GM12892 (cell line): ENCODE data around the gene MIF.
"Not testable (repeated sequence)": the region's sequence is repeated elsewhere in the genome, so short reads cannot be mapped to it uniquely, and the experiment has no call there.

Experiments
- DNase-seq: peaks from one replicate; pipeline ENCODE4 v3.0.0; 2011; ENCODE audit not compliant: insufficient read length
- FAIRE-seq: peaks from 2 replicates; lab custom pipeline; 2011; peaks lifted over from hg19 to GRCh38; lab: Jason Lieb, UNC
- POLR2A ChIP-seq: IDR thresholded peaks from 2 replicates; pipeline ENCODE4 v1.6.1; 2011; ENCODE audit warnings: low read depth, low read length, control low read depth
- POLR2AphosphoS5 ChIP-seq: IDR thresholded peaks from 2 replicates; pipeline ENCODE4 v1.6.1; 2011; ENCODE audit warnings: low read depth, low read length, control low read depth
- TAF1 ChIP-seq: IDR thresholded peaks from 2 replicates; pipeline ENCODE4 v1.6.1; 2011; ENCODE audit warnings: low read depth, mild to moderate bottlenecking, control low read depth, low read length, borderline replicate concordance

The MIF gene

GRCh38 chr22:23908587-23909205 lies 14.5 kb downstream of the MIF start:
- TF ChIP-seq TAF1 (no peak), POLR2AphosphoS5 (no peak), POLR2A (no peak)
- DNase-seq (no peak), FAIRE-seq (no peak)

- FAIRE-seq, result no peak
- TF ChIP-seq POLR2A (no peak), TAF1 (no peak), POLR2AphosphoS5 (no peak)
- no peak for DNase-seq
These were observed 15.2 kb downstream of the MIF start for GRCh38 chr22:23909296-23909898.

- TF ChIP-seq POLR2A (no peak), TAF1 (no peak), POLR2AphosphoS5 (no peak)
- no peak for FAIRE-seq
- DNase-seq, result no peak
These were observed 16.5 kb downstream of the MIF start for GRCh38 chr22:23910496-23911190.

- TF ChIP-seq POLR2A (no peak), POLR2AphosphoS5 (no peak), TAF1 (no peak)
- DNase-seq, result no peak
- FAIRE-seq, result no peak
These were observed 17.3 kb downstream of the MIF start for GRCh38 chr22:23911318-23911980.

- TF ChIP-seq TAF1, result no peak
- no peak for TF ChIP-seq POLR2A
- DNase-seq (no peak), FAIRE-seq (no peak)
These were observed 18.2 kb downstream of the MIF start for GRCh38 chr22:23912293-23912903.

GRCh38 chr22:23913306-23913660 lies 19.1 kb downstream of the MIF start:
- peak; percentile 43 for DNase-seq
- TF ChIP-seq TAF1 (no peak), POLR2A (no peak; the same call in 1 of the 2 replicates), POLR2AphosphoS5 (no peak)
- FAIRE-seq, result peak; percentile 14

- peak; percentile 98 for DNase-seq
- peak; percentile 100 for FAIRE-seq
- TF ChIP-seq POLR2A (peak; percentile 98), TAF1 (peak; percentile 69), POLR2AphosphoS5 (peak; percentile 96)
These were observed 19.6 kb downstream of the MIF start for GRCh38 chr22:23913661-23914353.

GRCh38 chr22:23915290-23915689 lies 21.1 kb downstream of the MIF start:
- DNase-seq (no peak), FAIRE-seq (no peak)
- TF ChIP-seq POLR2A (no peak), POLR2AphosphoS5 (no peak), TAF1 (no peak)

- DNase-seq, FAIRE-seq: not testable (repeated sequence)
These were observed 26.1 kb downstream of the MIF start for GRCh38 chr22:23920267-23920611.

- not testable (repeated sequence) for FAIRE-seq, DNase-seq
These were observed 27.5 kb downstream of the MIF start for GRCh38 chr22:23921586-23922201.

GRCh38 chr22:23922921-23923320 lies 28.7 kb downstream of the MIF start:
- FAIRE-seq (no peak), DNase-seq (no peak)
- TF ChIP-seq TAF1 (no peak), POLR2AphosphoS5 (no peak), POLR2A (no peak)
